Caco-2 (cell line): ENCODE data around the gene GID8. TPM values are rescaled to one million over a fixed set of nuclear protein-coding genes. Genes with fewer than 3 reads are reported as not detected.

Source experiments
- BruUV-seq: library from RNA; stranded (reverse); fragments of 400-500 nt; replicated peaks from 2 replicates; lab custom pipeline; 2021; lab: Mats Ljungman, UMichigan
- CTCF ChIA-PET: fragments of 300-600 bp; sonication (Branson Sonifier 250); formaldehyde crosslinking; loops from one replicate; lab custom pipeline; 2022; ENCODE audit warnings: antibody characterized with exemption; lab: Charles Lee
- POLR2A ChIA-PET: fragments of 300-600 bp; sonication (Branson Sonifier 250); formaldehyde crosslinking; loops from one replicate; lab custom pipeline; 2022; ENCODE audit warnings: antibody characterized with exemption; lab: Charles Lee
- DNase-seq, 2 experiments: peaks; one replicate each; pipeline versions ENCODE4 v3.0.0 to v3.0.0-alpha.2; 2020 to 2022
- H3K27me3 ChIP-seq: replicated peaks from 2 replicates; pipeline ENCODE4 v1.6.0; 2011; ENCODE audit warnings: low read length; ENCODE audit not compliant: control insufficient read depth, insufficient read depth
- H3K36me3 ChIP-seq: 2 replicates; pipeline ENCODE4 v1.5.1; 2011; ENCODE audit warnings: low read length; ENCODE audit not compliant: control insufficient read depth, insufficient read depth
- H3K4me1 ChIP-seq: fragments of 250-450 bp; sonication (Bioruptor Pico); 2 replicates; pipeline ENCODE4 v1.5.1; 2020; ENCODE audit warnings: mild to moderate bottlenecking
- H3K4me3 ChIP-seq: 2 replicates; pipeline ENCODE4 v1.5.1; 2011; ENCODE audit warnings: low read depth, mild to moderate bottlenecking, control low read depth, low read length
- H3K9me3 ChIP-seq: fragments of 250-450 bp; sonication (Bioruptor Pico); 2 replicates; pipeline ENCODE4 v1.5.1; 2020; ENCODE audit warnings: mild to moderate bottlenecking, moderate library complexity
- H3K27ac Mint-ChIP-seq: one replicate; pipeline ENCODE4 v1.8.0; 2022; ENCODE audit warnings: mixed read lengths; ENCODE audit not compliant: unreplicated experiment
- H3K27me3 Mint-ChIP-seq: one replicate; pipeline ENCODE4 v1.8.0; 2022; ENCODE audit warnings: mixed read lengths; ENCODE audit not compliant: insufficient read depth, unreplicated experiment
- H3K36me3 Mint-ChIP-seq: one replicate; pipeline ENCODE4 v1.8.0; 2022; ENCODE audit warnings: mild to moderate bottlenecking, mixed read lengths; ENCODE audit not compliant: insufficient read depth, unreplicated experiment
- H3K4me1 Mint-ChIP-seq: one replicate; pipeline ENCODE4 v1.8.0; 2022; ENCODE audit warnings: low read depth, mixed read lengths; ENCODE audit not compliant: unreplicated experiment
- H3K4me3 Mint-ChIP-seq: one replicate; pipeline ENCODE4 v1.8.0; 2022; ENCODE audit warnings: mild to moderate bottlenecking, moderate library complexity, mixed read lengths; ENCODE audit not compliant: unreplicated experiment
- H3K9me3 Mint-ChIP-seq: one replicate; pipeline ENCODE4 v1.8.0; 2022; ENCODE audit warnings: mixed read lengths; ENCODE audit not compliant: unreplicated experiment
- intact Hi-C: fragments of 100-400 bp; cut with micrococcal nuclease; formaldehyde crosslinking; loops from one replicate; pipeline ENCODE4 v1.10.0; 2022; ENCODE audit not compliant: unreplicated experiment
- total RNA-seq: library from RNA; stranded (reverse); gene quantifications from 2 replicates; pipeline ENCODE4 v1.2.3, GENCODE V29; 2022
- TF ChIP-seq, protein P1 (sequence below), 2 experiments: fragments of 200-600 bp in 1 of 2; IDR thresholded peaks; 1 replicate in 1 of 2; 2 replicates in 1 of 2; pipeline versions ENCODE4 v1.5.1 to v1.8.0; 2011 to 2022; ENCODE audit warnings: antibody characterized with exemption in 1 of 2, control low read depth in 1 of 2, inconsistent platforms in 1 of 2, low read depth in 1 of 2, low read length in 1 of 2, mild to moderate bottlenecking in 1 of 2, moderate library complexity in 1 of 2; ENCODE audit not compliant: insufficient read depth in 1 of 2, severe bottlenecking in 1 of 2, unreplicated experiment in 1 of 2

The GID8 gene
- total RNA-seq, 1 experiment from 2014 or later, result 133 TPM

DNA sequence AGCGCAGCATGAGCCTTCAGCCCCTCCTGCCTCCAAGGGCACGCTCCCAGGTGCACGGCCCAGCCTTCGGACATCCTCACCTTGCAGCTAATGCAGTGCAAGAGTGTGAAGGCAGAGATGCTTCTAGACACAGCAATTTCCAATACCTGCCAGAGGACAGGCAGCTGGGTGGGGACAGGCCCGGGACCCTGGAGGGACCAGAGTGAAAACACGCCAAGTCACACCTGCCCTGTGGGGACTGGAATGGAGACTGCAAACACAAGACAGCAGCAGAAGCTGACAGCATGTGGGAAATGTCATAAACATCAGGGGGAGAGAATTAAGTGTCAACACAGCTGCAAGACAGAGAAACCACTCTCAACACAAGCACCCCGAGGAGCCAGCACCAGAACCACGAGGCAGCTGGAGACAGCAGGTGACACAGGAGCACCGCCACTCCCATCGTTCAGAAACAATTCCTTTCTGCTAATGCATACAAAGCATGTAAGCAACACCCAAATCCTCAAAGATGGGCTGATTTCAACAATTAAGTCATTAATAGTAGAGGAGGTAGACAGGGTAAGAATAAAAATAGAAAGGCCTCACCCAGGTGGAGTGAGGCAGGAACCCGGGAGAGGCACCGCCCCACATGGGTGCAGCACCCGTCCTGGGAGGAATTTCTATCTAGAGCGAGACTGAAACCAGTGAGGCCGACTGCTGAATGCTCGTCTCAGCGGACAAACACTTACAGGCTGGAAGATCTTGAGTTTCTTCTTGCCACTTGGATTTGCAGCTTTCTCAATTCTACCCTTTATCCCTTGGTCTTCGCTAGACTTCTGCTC, 28.8 kb upstream of the GID8 start:
- no peaks in the 10 kb centered on the region for H3K9me3 Mint-ChIP-seq
- intact Hi-C loops, result no loop called here
- Histone ChIP-seq H3K4me3 (no peak overlapping the region), H3K9me3 (no peaks in the 10 kb centered on the region), H3K27me3 (no peaks in the 10 kb centered on the region), H3K4me1 (peaks cover 14% of the 10 kb centered on the region), H3K36me3 (peaks cover 25% of the 10 kb centered on the region)
- POLR2A ChIA-PET, result no interaction called here
- CTCF ChIA-PET, result no interaction called here
- no peak overlapping the region for H3K27ac Mint-ChIP-seq
- H3K4me1 Mint-ChIP-seq, result peaks cover 8% of the 10 kb centered on the region
- peak in 1 of 2 experiments; percentile 38 for DNase-seq
- TF ChIP-seq, protein P1, sequence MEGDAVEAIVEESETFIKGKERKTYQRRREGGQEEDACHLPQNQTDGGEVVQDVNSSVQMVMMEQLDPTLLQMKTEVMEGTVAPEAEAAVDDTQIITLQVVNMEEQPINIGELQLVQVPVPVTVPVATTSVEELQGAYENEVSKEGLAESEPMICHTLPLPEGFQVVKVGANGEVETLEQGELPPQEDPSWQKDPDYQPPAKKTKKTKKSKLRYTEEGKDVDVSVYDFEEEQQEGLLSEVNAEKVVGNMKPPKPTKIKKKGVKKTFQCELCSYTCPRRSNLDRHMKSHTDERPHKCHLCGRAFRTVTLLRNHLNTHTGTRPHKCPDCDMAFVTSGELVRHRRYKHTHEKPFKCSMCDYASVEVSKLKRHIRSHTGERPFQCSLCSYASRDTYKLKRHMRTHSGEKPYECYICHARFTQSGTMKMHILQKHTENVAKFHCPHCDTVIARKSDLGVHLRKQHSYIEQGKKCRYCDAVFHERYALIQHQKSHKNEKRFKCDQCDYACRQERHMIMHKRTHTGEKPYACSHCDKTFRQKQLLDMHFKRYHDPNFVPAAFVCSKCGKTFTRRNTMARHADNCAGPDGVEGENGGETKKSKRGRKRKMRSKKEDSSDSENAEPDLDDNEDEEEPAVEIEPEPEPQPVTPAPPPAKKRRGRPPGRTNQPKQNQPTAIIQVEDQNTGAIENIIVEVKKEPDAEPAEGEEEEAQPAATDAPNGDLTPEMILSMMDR (IDR thresholded peaks at IDR 0.05; ENCODE audit: insufficient read depth in 1 of 2, low read depth in 1 of 2, low read length in 1 of 2, severe bottlenecking in 1 of 2, unreplicated experiment in 1 of 2), result no peak
- H3K4me3 Mint-ChIP-seq, result no peak overlapping the region
- no peaks in the 10 kb centered on the region for H3K27me3 Mint-ChIP-seq
- no TSS peak for BruUV-seq
- peaks cover 100% of the 10 kb centered on the region for H3K36me3 Mint-ChIP-seq

GRCh38 chr20:62910217-62910766, 27.7 kb upstream of the GID8 start:
- H3K9me3 ChIP-seq, result no peaks in the 10 kb centered on the region
- BruUV-seq, result no TSS peak
- POLR2A ChIA-PET, result no interaction called here
- H3K9me3 Mint-ChIP-seq, result no peaks in the 10 kb centered on the region
- H3K27me3 Mint-ChIP-seq, result no peaks in the 10 kb centered on the region
- peaks cover 23% of the 10 kb centered on the region for H3K36me3 ChIP-seq
- intact Hi-C loops, result no loop called here
- peak in 1 of 2 experiments; percentile 41 for DNase-seq
- peaks cover 15% of the 10 kb centered on the region for H3K4me1 Mint-ChIP-seq
- no peaks in the 10 kb centered on the region for H3K27me3 ChIP-seq
- H3K36me3 Mint-ChIP-seq, result peaks cover 100% of the 10 kb centered on the region
- peak overlapping the region; percentile 17 for H3K4me3 Mint-ChIP-seq
- TF ChIP-seq, protein P1 (IDR thresholded peaks at IDR 0.05; ENCODE audit: insufficient read depth in 1 of 2, low read depth in 1 of 2, low read length in 1 of 2, severe bottlenecking in 1 of 2, unreplicated experiment in 1 of 2), result no peak
- H3K4me1 ChIP-seq, result peaks cover 22% of the 10 kb centered on the region
- peak overlapping the region; percentile 33 for H3K27ac Mint-ChIP-seq
- CTCF ChIA-PET, result interaction anchor here (0.5 kb wide), 1 partner anchor 109 kb away, joined by 3 read pairs; no protein-coding TSS in a partner anchor
- no peak overlapping the region for H3K4me3 ChIP-seq

DNA sequence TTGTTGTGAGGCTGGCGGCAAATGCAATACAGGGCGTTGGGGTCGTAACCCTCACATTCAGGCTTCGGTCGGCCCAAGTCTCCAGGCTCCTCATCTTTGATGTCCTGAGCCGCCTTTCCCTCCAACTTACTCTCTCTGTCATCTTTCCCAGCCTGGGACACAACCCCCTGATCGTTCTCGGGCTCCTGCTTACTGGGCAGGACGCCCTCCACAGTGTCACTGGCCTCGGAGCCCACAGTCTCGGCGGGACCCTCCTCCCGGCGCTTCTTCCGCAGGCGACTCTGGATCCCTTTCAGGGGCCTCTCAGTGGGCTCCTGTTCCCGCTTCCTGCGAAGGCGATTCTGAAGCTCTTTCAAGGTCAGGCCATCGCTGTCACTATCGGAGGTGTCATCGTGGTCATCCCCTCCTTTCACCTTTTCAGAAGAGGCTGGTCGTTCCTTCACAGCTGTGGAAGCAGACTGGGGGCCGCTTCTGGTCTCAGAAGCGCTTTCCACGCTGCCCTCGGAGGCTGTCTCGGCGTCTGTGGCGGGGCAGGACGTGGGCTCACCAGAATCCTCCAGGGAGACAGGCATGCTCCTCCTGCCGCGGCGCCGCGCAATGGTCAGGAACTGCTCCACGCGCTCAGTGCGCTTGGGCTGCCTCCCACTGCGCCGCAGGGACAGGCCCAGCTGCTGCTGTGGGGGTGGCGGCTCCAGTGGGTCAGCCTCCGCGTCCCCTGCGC, 27.0 kb upstream of the GID8 start:
- CTCF ChIA-PET, result interaction anchor here (0.5 kb wide), 1 partner anchor 109 kb away, joined by 3 read pairs; no protein-coding TSS in a partner anchor
- TSS peak; percentile 10 for BruUV-seq
- H3K36me3 Mint-ChIP-seq, result peaks cover 93% of the 10 kb centered on the region

More for the DNA sequence above, 27.0 kb upstream of the GID8 start:
- Histone ChIP-seq H3K9me3 (no peaks in the 10 kb centered on the region), H3K27me3 (no peaks in the 10 kb centered on the region), H3K4me1 (peaks cover 27% of the 10 kb centered on the region), H3K4me3 (no peak overlapping the region), H3K36me3 (peaks cover 21% of the 10 kb centered on the region)
- POLR2A ChIA-PET, result no interaction called here
- TF ChIP-seq, protein P1 (IDR thresholded peaks at IDR 0.05; ENCODE audit: insufficient read depth in 1 of 2, low read depth in 1 of 2, low read length in 1 of 2, severe bottlenecking in 1 of 2, unreplicated experiment in 1 of 2), result no peak
- H3K9me3 Mint-ChIP-seq, result no peaks in the 10 kb centered on the region
- peak in 1 of 2 experiments; percentile 36 for DNase-seq
- H3K4me1 Mint-ChIP-seq, result peaks cover 16% of the 10 kb centered on the region
- intact Hi-C loops, result no loop called here
- peak overlapping the region; percentile 17 for H3K4me3 Mint-ChIP-seq
- no peaks in the 10 kb centered on the region for H3K27me3 Mint-ChIP-seq
- H3K27ac Mint-ChIP-seq, result peak overlapping the region; percentile 33
